MM.1S (cell line): Measurements from ENCODE around the gene SDK1.

Experiments
- EZH2 ChIP-seq: fragments of 300-600 bp; sonication (generic); optimal IDR thresholded peaks from 2 replicates; pipeline ENCODE3; 2017; ENCODE audit warnings: low read depth, mild to moderate bottlenecking, antibody characterized with exemption, low read length, mixed read lengths
- EZH2phosphoT487 ChIP-seq: fragments of 300-600 bp; sonication (generic); IDR thresholded peaks from 2 replicates; pipeline ENCODE4 v1.6.1; 2018; ENCODE audit warnings: antibody characterized with exemption, low read length
- TF ChIP-seq, protein P1 (sequence below): fragments of 300-600 bp; sonication (generic); IDR thresholded peaks from 2 replicates; pipeline ENCODE4 v1.5.1; 2016; ENCODE audit warnings: antibody characterized with exemption, low read length, mixed read lengths

DNA sequence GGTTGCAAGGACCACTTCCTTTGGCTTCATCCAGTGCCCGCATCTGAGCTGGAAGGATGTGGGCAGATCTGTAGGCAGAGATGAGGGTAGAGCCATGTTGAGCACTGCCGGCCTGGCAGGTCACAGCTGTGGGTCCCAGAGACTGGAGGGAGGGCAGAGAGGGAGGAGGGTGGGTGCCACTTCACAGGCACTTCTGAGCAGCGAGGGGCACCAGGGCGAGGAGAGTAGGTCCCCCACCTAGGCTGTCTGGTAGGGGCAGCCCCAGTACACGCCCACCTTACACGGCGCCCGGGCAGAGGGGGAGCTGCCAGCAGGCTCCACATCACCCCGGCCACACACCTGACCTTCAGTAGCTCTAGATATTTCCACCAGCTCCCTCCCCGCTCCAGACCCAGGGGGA lies 908.1 kb downstream of the SDK1 start:
- TF ChIP-seq, protein P1, sequence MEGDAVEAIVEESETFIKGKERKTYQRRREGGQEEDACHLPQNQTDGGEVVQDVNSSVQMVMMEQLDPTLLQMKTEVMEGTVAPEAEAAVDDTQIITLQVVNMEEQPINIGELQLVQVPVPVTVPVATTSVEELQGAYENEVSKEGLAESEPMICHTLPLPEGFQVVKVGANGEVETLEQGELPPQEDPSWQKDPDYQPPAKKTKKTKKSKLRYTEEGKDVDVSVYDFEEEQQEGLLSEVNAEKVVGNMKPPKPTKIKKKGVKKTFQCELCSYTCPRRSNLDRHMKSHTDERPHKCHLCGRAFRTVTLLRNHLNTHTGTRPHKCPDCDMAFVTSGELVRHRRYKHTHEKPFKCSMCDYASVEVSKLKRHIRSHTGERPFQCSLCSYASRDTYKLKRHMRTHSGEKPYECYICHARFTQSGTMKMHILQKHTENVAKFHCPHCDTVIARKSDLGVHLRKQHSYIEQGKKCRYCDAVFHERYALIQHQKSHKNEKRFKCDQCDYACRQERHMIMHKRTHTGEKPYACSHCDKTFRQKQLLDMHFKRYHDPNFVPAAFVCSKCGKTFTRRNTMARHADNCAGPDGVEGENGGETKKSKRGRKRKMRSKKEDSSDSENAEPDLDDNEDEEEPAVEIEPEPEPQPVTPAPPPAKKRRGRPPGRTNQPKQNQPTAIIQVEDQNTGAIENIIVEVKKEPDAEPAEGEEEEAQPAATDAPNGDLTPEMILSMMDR, result no peak
- no peak for TF ChIP-seq EZH2
- TF ChIP-seq EZH2phosphoT487, result no peak
